Activated T-cell treated with anti-CD3 and anti-CD28 coated beads, Interleukin-2, amount 50 U/mL, for 4 hours (primary cell): ENCODE results near the gene TMEM254. TPM values are rescaled to one million over a fixed set of nuclear protein-coding genes. Genes with fewer than 3 reads are reported as not detected.
"Not testable (repeated sequence)": the region's sequence is repeated elsewhere in the genome, so short reads cannot be mapped to it uniquely, and the experiment has no call there.

Source experiments
- ATAC-seq, 2 donors: fragments of 200-7000 bp; cut with Tn5 transposase; one replicate each; pipeline ENCODE4 v1.10.0; 2021
- DNase-seq: peaks from one replicate; pipeline ENCODE4 v3.0.0-alpha.2; 2020
- H3K27me3 Mint-ChIP-seq: one replicate; pipeline ENCODE4 v1.8.0; 2021; ENCODE audit warnings: low read depth, mixed read lengths
- H3K36me3 Mint-ChIP-seq: one replicate; pipeline ENCODE4 v1.8.0; 2022; ENCODE audit warnings: mixed read lengths; ENCODE audit not compliant: insufficient read depth
- H3K4me1 Mint-ChIP-seq: one replicate; pipeline ENCODE4 v1.8.0; 2021; ENCODE audit warnings: low read depth, mixed read lengths
- H3K4me3 Mint-ChIP-seq: one replicate; pipeline ENCODE4 v1.8.0; 2021; ENCODE audit warnings: mild to moderate bottlenecking, moderate library complexity, mixed read lengths
- H3K9me3 Mint-ChIP-seq: one replicate; pipeline ENCODE4 v1.8.0; 2021; ENCODE audit warnings: mixed read lengths
- total RNA-seq, 3 donors: library from RNA; stranded (reverse); gene quantifications; one replicate each; pipeline ENCODE4 v1.2.1, GENCODE V29; 2021

The TMEM254 gene
- total RNA-seq, 3 donors from 2014 or later = 9.7 to 12.2 (median 9.7) TPM

DNA sequence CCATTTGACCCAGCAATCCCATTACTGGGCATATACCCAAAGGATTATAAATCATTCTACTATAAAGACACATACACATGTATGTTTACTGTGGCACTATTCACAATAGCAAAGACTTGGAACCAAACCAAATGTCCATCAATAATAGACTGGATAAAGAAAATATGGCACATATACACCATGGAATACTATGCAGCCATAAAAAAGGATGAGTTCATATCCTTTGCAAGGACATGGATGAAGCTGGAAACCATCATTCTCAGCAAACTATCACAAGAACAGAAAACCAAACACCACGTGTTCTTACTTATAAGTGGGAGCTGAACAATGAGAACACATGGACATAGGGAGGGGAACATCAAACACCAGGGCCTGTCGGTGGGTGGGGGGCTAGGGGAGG lies 19.8 kb downstream of the TMEM254 start:
- not testable (repeated sequence) for H3K4me1 Mint-ChIP-seq, H3K36me3 Mint-ChIP-seq, DNase-seq, H3K27me3 Mint-ChIP-seq, ATAC-seq, H3K9me3 Mint-ChIP-seq, H3K4me3 Mint-ChIP-seq

DNA sequence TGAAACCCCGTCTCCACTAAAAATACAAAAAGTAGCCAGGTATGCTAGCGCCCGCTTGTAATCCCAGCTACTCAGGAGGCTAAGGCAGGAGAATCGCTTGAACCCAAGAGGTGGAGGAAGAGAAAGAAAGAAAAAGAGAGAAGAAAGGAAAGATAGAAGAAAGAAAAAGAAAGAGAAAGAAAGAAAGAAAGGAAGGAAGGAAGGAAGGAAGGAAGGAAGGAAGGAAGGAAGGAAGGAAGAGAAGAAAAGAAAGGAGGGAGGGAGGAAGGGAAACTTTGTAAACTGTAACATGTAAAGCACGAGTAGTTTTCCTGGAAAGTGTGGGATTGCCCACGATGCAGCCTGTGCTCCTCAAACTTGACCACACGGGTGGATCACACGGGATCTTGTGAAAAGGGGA lies 20.8 kb downstream of the TMEM254 start:
- H3K4me3 Mint-ChIP-seq, DNase-seq, H3K4me1 Mint-ChIP-seq, H3K9me3 Mint-ChIP-seq, ATAC-seq, H3K27me3 Mint-ChIP-seq, H3K36me3 Mint-ChIP-seq: not testable (repeated sequence)

DNA sequence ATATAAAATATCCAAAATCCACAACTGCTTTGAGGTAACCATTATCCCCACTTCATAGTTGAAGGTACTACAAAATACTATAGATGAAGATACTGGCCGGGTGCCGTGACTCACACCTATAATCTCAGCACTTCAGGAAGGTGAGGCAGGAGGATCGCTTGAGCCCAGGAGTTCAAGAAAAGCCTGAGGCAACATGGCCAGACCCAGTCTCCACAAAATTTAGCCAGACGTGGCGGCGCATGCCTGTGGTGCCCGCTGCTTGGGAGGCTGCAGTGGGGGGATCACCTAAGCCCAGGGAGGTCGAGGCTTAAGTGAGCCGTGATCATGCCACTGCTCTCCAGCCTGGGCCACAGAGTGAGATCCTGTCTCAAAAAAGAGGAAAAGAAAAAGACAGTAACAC lies 21.7 kb downstream of the TMEM254 start:
- Mint-ChIP-seq H3K9me3 (no peaks in the 10 kb centered on the region), H3K4me3 (no peak overlapping the region)

DNA sequence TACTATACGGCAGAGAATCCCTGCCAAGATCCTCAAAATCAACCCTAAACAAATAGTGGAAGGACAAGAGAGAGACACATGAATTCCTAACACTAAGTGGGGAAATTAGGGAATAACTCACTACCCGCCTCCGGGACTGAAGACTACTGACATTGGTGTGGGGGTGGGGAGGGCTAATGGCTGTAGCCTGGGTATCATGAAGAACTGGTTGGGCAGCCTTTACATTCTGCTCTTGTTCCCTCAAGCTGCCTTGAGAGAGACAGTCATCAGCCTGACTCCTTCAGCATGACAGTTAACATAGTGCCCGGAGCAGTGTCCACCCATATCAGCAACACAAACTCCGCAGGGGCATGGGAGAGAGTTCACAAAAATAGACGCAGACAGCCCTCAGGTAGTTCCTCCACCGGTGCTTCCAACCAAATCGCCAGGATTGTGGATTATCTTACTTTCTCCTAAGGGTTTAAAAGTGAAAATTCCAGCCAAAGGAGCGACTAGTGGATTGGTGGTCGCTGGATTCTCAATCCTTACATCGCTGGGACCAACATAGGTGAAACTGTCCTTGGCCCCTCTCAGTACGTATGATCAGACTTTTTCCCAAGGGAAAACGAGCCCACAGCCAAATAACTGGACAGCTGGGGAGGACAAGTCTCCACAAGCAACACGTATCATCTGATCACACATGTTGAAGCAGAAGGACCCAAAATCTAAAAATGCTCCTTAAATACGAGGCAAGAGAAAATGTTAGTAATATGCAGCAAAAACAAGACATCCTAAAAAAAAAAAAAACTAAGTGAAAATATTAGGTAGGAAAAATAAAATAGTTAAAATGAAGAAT lies 22.6 kb downstream of the TMEM254 start:
- no peaks in the 10 kb centered on the region for H3K9me3 Mint-ChIP-seq
- H3K4me1 Mint-ChIP-seq = peaks cover 13% of the 10 kb centered on the region
- DNase-seq (no peak), ATAC-seq (no peak)
- H3K36me3 Mint-ChIP-seq = peaks cover 2% of the 10 kb centered on the region
- H3K4me3 Mint-ChIP-seq = no peak overlapping the region
- H3K27me3 Mint-ChIP-seq = peaks cover 8% of the 10 kb centered on the region

More for the DNA sequence above, 21.7 kb downstream of the TMEM254 start:
- Mint-ChIP-seq H3K27me3 (peaks cover 8% of the 10 kb centered on the region), H3K4me1 (peaks cover 13% of the 10 kb centered on the region), H3K36me3 (peaks cover 2% of the 10 kb centered on the region)
- no peak for ATAC-seq
- no peak for DNase-seq

GRCh38 chr10:80104066-80104926 lies 25.8 kb downstream of the TMEM254 start:
- Mint-ChIP-seq H3K27me3 (no peaks in the 10 kb centered on the region), H3K4me3 (no peak overlapping the region), H3K36me3 (no peaks in the 10 kb centered on the region), H3K4me1 (peaks cover 13% of the 10 kb centered on the region), H3K9me3 (peaks cover 13% of the 10 kb centered on the region)
- no peak for DNase-seq
- ATAC-seq = peak in 1 of 2 donors; percentile 40

- Mint-ChIP-seq H3K4me1 (peaks cover 11% of the 10 kb centered on the region), H3K9me3 (peaks cover 13% of the 10 kb centered on the region), H3K27me3 (no peaks in the 10 kb centered on the region), H3K4me3 (no peak overlapping the region), H3K36me3 (no peaks in the 10 kb centered on the region)
- DNase-seq (no peak), ATAC-seq (no peak)
Observed at GRCh38 chr10:80108576-80109239, 30.2 kb downstream of the TMEM254 start.

- Mint-ChIP-seq H3K27me3 (no peaks in the 10 kb centered on the region), H3K9me3 (peaks cover 13% of the 10 kb centered on the region), H3K4me3 (no peak overlapping the region), H3K4me1 (no peaks in the 10 kb centered on the region), H3K36me3 (no peaks in the 10 kb centered on the region)
- DNase-seq (no peak), ATAC-seq (no peak)
Observed at GRCh38 chr10:80110986-80111385, 32.5 kb downstream of the TMEM254 start.

GRCh38 chr10:80118669-80119068 lies 40.2 kb downstream of the TMEM254 start:
- H3K36me3 Mint-ChIP-seq = no peaks in the 10 kb centered on the region
- ATAC-seq = no peak
- H3K9me3 Mint-ChIP-seq = no peaks in the 10 kb centered on the region
- no peak for DNase-seq
- peaks cover 9% of the 10 kb centered on the region for H3K27me3 Mint-ChIP-seq
- H3K4me1 Mint-ChIP-seq = no peaks in the 10 kb centered on the region
- no peak overlapping the region for H3K4me3 Mint-ChIP-seq

- Mint-ChIP-seq H3K4me1 (no peaks in the 10 kb centered on the region), H3K4me3 (no peak overlapping the region), H3K27me3 (peaks cover 11% of the 10 kb centered on the region), H3K9me3 (no peaks in the 10 kb centered on the region), H3K36me3 (no peaks in the 10 kb centered on the region)
- DNase-seq (no peak), ATAC-seq (no peak)
Observed at GRCh38 chr10:80122110-80122710, 43.7 kb downstream of the TMEM254 start.

DNA sequence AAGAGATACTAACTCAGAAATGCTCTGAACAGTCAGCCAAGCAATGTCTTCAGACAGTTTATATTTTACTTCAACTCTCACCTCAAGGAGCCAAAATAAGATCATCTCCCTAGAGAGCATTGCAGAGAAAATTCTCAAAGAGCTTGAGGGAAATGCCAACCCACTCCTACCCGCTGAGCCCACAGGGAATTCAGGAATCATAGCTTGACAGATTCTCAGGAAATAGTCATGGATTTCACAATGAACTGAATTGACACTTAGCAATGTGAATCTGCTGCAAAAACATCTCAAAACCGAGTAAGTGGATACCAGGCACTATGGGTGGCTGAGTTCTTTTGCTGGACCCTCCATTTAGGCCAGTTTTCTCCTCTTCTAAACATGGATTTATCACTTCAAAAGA lies 44.3 kb downstream of the TMEM254 start:
- Mint-ChIP-seq H3K9me3 (no peaks in the 10 kb centered on the region), H3K4me1 (no peaks in the 10 kb centered on the region), H3K27me3 (peaks cover 11% of the 10 kb centered on the region), H3K4me3 (no peak overlapping the region), H3K36me3 (no peaks in the 10 kb centered on the region)
- ATAC-seq (no peak), DNase-seq (no peak)

- ATAC-seq (no peak), DNase-seq (no peak)
- peaks cover 15% of the 10 kb centered on the region for H3K27me3 Mint-ChIP-seq
- H3K9me3 Mint-ChIP-seq = no peaks in the 10 kb centered on the region
- no peak overlapping the region for H3K4me3 Mint-ChIP-seq
- no peaks in the 10 kb centered on the region for H3K4me1 Mint-ChIP-seq
- no peaks in the 10 kb centered on the region for H3K36me3 Mint-ChIP-seq
Observed at GRCh38 chr10:80126876-80127275, 48.4 kb downstream of the TMEM254 start.

DNA sequence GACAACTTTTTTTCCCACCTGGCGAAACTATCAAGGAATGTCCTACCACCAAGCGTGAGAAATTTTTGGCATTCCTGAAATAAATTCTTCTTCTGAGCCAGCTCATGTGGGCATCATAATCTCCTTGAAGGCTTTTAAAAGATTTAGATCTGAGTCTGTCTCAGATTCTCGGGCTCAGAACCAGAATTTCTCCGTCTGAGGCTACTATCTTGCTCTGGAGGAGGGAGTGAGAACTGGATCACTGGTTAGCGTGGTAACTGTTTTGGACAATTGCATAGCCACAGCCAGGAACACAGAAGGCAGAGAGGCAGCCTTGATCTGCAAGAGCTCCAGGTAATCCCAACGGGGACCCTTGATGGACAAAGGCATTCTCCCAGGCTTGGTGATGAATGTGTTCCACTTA lies 53.0 kb downstream of the TMEM254 start:
- peaks cover 4% of the 10 kb centered on the region for H3K4me1 Mint-ChIP-seq
- peaks cover 36% of the 10 kb centered on the region for H3K27me3 Mint-ChIP-seq
- DNase-seq (no peak), ATAC-seq (no peak)
- no peaks in the 10 kb centered on the region for H3K36me3 Mint-ChIP-seq
- no peaks in the 10 kb centered on the region for H3K9me3 Mint-ChIP-seq
- H3K4me3 Mint-ChIP-seq = no peak overlapping the region

- no peak within 1 kb of the TSS for H3K4me3 Mint-ChIP-seq
- no peaks in the 10 kb centered on the region for H3K36me3 Mint-ChIP-seq
- no peaks in the 10 kb centered on the region for H3K9me3 Mint-ChIP-seq
- peaks cover 4% of the 10 kb centered on the region for H3K4me1 Mint-ChIP-seq
- peaks cover 39% of the 10 kb centered on the region for H3K27me3 Mint-ChIP-seq
- peak; percentile 28 to 37 for ATAC-seq
- DNase-seq = no peak
Observed at GRCh38 chr10:80132299-80133139, 54.1 kb downstream of the TMEM254 start, which contains the start of gene PLAC9. TSS of gene PLAC9 (plus strand) at chr10:80132730. CDS start at chr10:80132763, 33 bp downstream.
